ENCODE data around the gene AFF3. TPM values are rescaled to one million over a fixed set of nuclear protein-coding genes. Genes with fewer than 3 reads are reported as not detected.

Gene AFF3
- total and polyA plus RNA-seq, 12 donors: 1.1 to 7.5 (median 3.9) TPM

DNA sequence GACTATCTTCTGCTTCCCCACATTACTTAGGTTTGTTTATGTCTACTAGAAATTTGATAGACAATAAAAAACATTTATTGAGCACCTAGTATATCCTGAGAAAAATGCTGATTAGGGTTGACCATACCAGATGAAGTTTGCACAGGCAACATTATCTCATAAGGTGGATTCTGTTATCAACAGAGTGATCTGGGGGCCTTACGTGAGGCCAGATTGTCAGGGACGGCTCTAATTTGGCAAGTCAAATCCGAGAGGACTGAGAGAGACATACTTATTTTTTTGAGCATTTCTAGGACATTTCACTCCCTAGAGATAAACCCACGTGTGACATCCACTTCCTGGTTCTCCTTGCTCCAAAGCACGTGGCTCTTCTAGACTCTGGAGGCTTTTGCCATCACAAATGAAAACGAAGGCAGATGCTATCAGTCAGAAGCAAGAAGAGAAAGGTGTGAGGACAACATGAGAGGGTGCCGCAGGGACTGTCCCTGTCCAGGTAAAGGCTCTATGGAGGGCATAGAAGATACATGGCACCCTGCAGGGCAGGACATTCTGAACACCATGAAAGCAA is 484.6 kb downstream of the AFF3 start:
- H3K4me1 ChIP-seq (replicated peaks in 1 of 2): no peaks in the 10 kb centered on the region
- no peak overlapping the region for H3K27ac ChIP-seq
- WGBS, 4 donors: 58 to 74% (median 72%) methylated on average over 7 of the region's 7 CpGs
- intact Hi-C loops (cut with DNase I): no loop called here
- H3K27me3 ChIP-seq: no peaks in the 10 kb centered on the region
- no peaks in the 10 kb centered on the region for H3K9me3 ChIP-seq (replicated peaks in 1 of 3)
- no peaks in the 10 kb centered on the region for H3K36me3 ChIP-seq (replicated peaks in 1 of 2)
- H3K4me3 ChIP-seq: no peak overlapping the region
- TF ChIP-seq POLR2A (IDR thresholded peaks at IDR 0.05): no peak
- TF ChIP-seq, protein P1, sequence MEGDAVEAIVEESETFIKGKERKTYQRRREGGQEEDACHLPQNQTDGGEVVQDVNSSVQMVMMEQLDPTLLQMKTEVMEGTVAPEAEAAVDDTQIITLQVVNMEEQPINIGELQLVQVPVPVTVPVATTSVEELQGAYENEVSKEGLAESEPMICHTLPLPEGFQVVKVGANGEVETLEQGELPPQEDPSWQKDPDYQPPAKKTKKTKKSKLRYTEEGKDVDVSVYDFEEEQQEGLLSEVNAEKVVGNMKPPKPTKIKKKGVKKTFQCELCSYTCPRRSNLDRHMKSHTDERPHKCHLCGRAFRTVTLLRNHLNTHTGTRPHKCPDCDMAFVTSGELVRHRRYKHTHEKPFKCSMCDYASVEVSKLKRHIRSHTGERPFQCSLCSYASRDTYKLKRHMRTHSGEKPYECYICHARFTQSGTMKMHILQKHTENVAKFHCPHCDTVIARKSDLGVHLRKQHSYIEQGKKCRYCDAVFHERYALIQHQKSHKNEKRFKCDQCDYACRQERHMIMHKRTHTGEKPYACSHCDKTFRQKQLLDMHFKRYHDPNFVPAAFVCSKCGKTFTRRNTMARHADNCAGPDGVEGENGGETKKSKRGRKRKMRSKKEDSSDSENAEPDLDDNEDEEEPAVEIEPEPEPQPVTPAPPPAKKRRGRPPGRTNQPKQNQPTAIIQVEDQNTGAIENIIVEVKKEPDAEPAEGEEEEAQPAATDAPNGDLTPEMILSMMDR (IDR thresholded peaks at IDR 0.05): no peak
- DNase-seq: no peak

DNA sequence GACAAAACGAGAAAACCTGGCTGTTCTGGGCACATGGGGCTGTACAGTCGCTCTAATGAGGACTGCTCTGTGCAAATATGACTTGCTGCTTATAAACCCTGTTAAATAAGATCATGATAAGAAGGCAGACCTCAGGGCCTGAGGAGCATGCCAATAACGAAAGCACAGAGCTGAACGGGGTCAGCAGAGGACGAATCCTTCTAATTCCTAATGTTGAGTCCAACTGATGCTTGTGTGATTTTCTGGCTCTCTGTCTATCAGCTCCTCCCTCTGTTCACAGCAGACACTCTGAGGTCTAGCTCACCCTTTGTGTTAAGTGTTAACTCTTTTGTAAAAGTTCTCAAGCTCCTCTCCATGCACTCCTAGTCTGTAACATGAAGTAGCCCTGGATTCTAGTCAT is 485.4 kb downstream of the AFF3 start:
- intact Hi-C loops (cut with DNase I): no loop called here

DNA sequence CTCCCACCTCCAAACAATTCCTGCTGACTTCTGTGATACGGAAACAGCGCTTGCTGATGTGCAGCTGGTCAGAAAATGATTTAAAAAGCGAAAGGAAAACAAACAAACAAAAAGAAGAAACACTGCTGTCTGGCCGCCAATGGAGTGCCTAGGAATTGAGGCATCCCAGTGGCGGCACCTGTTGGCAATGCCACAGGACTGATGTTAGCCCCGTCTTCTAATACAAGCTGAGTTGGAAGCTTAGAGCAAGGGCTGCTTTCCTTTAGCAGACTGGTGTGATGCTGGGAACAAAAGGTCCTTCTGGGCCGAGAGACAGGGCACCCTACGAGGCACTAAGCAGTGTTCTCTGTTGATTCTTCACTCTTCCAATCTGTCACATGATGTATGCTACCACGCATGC is 489.0 kb downstream of the AFF3 start:
- no peaks in the 10 kb centered on the region for H3K9me3 ChIP-seq (replicated peaks in 1 of 3)
- H3K4me3 ChIP-seq: no peak overlapping the region
- no peak overlapping the region for H3K27ac ChIP-seq
- no peaks in the 10 kb centered on the region for H3K27me3 ChIP-seq
- DNase-seq: no peak
- TF ChIP-seq, protein P1 (IDR thresholded peaks at IDR 0.05): no peak
- no peak for TF ChIP-seq POLR2A (IDR thresholded peaks at IDR 0.05)
- intact Hi-C loops (cut with DNase I): no loop called here
- WGBS, 4 donors: 91 to 95% (median 95%) methylated on average over 9 of the region's 9 CpGs
- H3K36me3 ChIP-seq (replicated peaks in 1 of 2): no peaks in the 10 kb centered on the region
- peaks cover 2% of the 10 kb centered on the region in 2 donors for H3K4me1 ChIP-seq (replicated peaks in 1 of 2)

More for the DNA sequence above, 485.4 kb downstream of the AFF3 start:
- Histone ChIP-seq H3K4me1 (replicated peaks in 1 of 2) (no peaks in the 10 kb centered on the region), H3K27me3 (no peaks in the 10 kb centered on the region), H3K9me3 (replicated peaks in 1 of 3) (no peaks in the 10 kb centered on the region), H3K36me3 (replicated peaks in 1 of 2) (no peaks in the 10 kb centered on the region), H3K27ac (no peak overlapping the region), H3K4me3 (no peak overlapping the region)
- 56 to 60% (median 60%) methylated on average over 5 of the region's 5 CpGs for WGBS, 4 donors
- TF ChIP-seq, protein P1 (IDR thresholded peaks at IDR 0.05): no peak
- no peak for TF ChIP-seq POLR2A (IDR thresholded peaks at IDR 0.05)
- peak in 1 of 7 donors; percentile 84 for DNase-seq

DNA sequence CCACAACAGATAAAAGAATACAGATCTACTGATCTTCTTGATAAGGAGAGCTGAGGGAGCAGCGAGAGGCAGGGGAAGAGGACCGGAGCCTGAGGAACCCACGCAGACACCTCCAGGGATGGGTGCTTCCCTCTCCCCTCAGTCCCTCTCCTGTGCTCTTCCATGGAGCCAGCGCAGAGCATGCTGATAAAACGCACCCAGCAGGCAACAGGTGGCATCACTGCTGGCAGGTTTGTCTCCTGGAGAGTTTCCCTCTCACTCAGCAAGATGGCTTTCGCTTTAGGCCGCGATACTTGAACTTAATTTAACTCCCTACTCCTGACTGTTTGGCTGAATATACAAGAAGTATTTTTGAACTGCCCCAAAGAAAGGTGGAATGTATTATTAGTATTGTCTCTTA is 489.5 kb downstream of the AFF3 start:
- no peak for TF ChIP-seq POLR2A (IDR thresholded peaks at IDR 0.05)
- TF ChIP-seq, protein P1 (IDR thresholded peaks at IDR 0.05): no peak
- intact Hi-C loops (cut with DNase I): no loop called here
- no peak for DNase-seq
- Histone ChIP-seq H3K27ac (no peak overlapping the region), H3K36me3 (replicated peaks in 1 of 2) (no peaks in the 10 kb centered on the region), H3K9me3 (replicated peaks in 1 of 3) (no peaks in the 10 kb centered on the region), H3K4me1 (replicated peaks in 1 of 2) (peaks cover 3 to 8% of the 10 kb centered on the region in 2 donors), H3K4me3 (no peak overlapping the region), H3K27me3 (no peaks in the 10 kb centered on the region)
- 92 to 100% (median 95%) methylated on average over 7 to 8 of the region's 8 CpGs for WGBS, 4 donors
